ENCODE results near the gene NTSR2.

NTSR2 gene

GRCh38 chr2:11613297-11613696 lies 56.7 kb downstream of the NTSR2 start:
- no peak overlapping the region for H3K9ac ChIP-seq (ENCODE audit: low read length)
- TF ChIP-seq EZH2 (optimal IDR thresholded peaks at IDR 0.05; ENCODE audit: low read depth, low read length) (no peak), EZH2phosphoT487 (IDR thresholded peaks at IDR 0.05; ENCODE audit: low read length) (no peak), CTCF (IDR thresholded peaks at IDR 0.05; ENCODE audit: low read length) (no peak)
- H3K4me3 ChIP-seq (ENCODE audit: low read length), result no peak overlapping the region
- DNase-seq, result no peak
- no peaks in the 10 kb centered on the region for H3F3A ChIP-seq (ENCODE audit: insufficient read depth, low read length)
- no peaks in the 10 kb centered on the region for H3K79me2 ChIP-seq (ENCODE audit: low read length)
- H3K36me3 ChIP-seq (replicated peaks; ENCODE audit: insufficient read depth, low read length), result no peaks in the 10 kb centered on the region
- no peaks in the 10 kb centered on the region for H4K20me1 ChIP-seq (ENCODE audit: insufficient read depth, low read length)
- H3K4me2 ChIP-seq (ENCODE audit: low read depth, low read length), result no peak overlapping the region
- no peaks in the 10 kb centered on the region for H3K9me2 ChIP-seq (replicated peaks; ENCODE audit: insufficient read depth, low read length)
- no peaks in the 10 kb centered on the region; the same call in 1 of the 2 replicates for H3K27me3 ChIP-seq (replicated peaks; ENCODE audit: insufficient read depth, low read length)
- no peaks in the 10 kb centered on the region for H3K4me1 ChIP-seq (ENCODE audit: low read length)
- H3K27ac ChIP-seq (ENCODE audit: low read length), result no peak overlapping the region
- H3K9me3 ChIP-seq (replicated peaks; ENCODE audit: insufficient read depth, low read length), result no peaks in the 10 kb centered on the region
- no peak overlapping the region for H2AFZ ChIP-seq (ENCODE audit: low read length)

DNA sequence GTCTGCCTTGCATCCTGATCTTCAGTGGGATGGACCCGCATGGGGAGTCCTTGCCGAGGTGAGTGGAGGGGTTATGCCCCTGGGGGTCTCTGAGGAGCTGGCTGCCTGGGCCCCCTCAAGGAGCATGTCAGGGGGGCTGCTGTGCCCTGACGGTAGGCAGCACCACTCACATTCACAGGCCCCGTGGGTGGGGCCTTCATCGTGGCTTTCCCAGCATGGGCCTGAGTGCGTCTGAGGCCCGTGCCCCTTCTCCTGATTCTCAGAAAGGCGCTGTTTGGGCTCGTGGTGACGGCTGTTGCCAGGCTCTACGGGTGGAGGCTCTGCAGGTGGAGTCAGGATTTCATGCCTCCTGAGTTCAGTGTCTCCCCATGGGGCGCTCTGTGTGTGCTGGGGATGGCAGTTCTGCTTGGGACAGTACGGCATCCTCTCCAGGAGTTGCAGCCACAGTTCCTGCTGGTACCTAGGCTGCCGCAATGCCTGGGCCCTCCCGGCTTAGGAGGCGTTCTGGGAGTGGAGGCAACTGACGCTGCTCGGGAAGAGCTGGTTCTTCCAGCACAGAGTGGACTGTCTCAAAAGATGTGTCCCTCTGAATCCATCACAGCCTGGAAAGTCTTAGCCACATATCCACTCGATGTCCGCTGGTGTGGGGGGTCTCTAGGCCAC lies 57.3 kb downstream of the NTSR2 start:
- no peaks in the 10 kb centered on the region for H3K4me1 ChIP-seq (ENCODE audit: low read length)
- H3K9me2 ChIP-seq (replicated peaks; ENCODE audit: insufficient read depth, low read length), result no peaks in the 10 kb centered on the region
- no peaks in the 10 kb centered on the region for H3K9me3 ChIP-seq (replicated peaks; ENCODE audit: insufficient read depth, low read length)
- no peak for DNase-seq
- no peak overlapping the region for H2AFZ ChIP-seq (ENCODE audit: low read length)
- H3K4me2 ChIP-seq (ENCODE audit: low read depth, low read length), result no peak overlapping the region
- TF ChIP-seq CTCF (IDR thresholded peaks at IDR 0.05; ENCODE audit: low read length), result no peak
- TF ChIP-seq EZH2 (optimal IDR thresholded peaks at IDR 0.05; ENCODE audit: low read depth, low read length), result no peak
- no peak for TF ChIP-seq EZH2phosphoT487 (IDR thresholded peaks at IDR 0.05; ENCODE audit: low read length)
- no peaks in the 10 kb centered on the region for H3K36me3 ChIP-seq (replicated peaks; ENCODE audit: insufficient read depth, low read length)
- H3K4me3 ChIP-seq (ENCODE audit: low read length), result no peak overlapping the region
- no peaks in the 10 kb centered on the region; the same call in 1 of the 2 replicates for H3K27me3 ChIP-seq (replicated peaks; ENCODE audit: insufficient read depth, low read length)
- H3K9ac ChIP-seq (ENCODE audit: low read length), result no peak overlapping the region
- H4K20me1 ChIP-seq (ENCODE audit: insufficient read depth, low read length), result no peaks in the 10 kb centered on the region
- H3F3A ChIP-seq (ENCODE audit: insufficient read depth, low read length), result no peaks in the 10 kb centered on the region
- H3K79me2 ChIP-seq (ENCODE audit: low read length), result no peaks in the 10 kb centered on the region
- H3K27ac ChIP-seq (ENCODE audit: low read length), result no peak overlapping the region

DNA sequence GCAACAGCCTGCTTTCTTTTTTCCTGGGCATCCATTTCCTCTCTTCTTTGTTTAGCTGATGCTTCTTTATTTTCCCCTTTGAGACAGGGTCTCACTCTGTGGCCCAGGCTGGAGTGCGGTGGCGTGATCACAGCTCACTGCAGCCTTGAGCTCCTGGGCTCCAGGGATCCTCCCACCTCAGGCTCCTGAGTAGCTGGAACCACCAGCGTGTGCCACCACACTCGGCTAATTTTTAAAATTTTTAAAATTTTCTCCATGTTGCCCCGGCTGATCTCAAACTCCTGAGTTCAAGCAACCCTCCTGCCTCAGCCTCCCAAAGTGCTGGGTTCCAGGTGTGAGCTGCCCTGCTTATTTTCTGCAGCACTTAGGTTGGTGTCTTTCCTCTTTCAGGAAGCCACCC lies 58.7 kb downstream of the NTSR2 start:
- no peaks in the 10 kb centered on the region for H3K4me1 ChIP-seq (ENCODE audit: low read length)
- H3K27ac ChIP-seq (ENCODE audit: low read length), result no peak overlapping the region
- H3K9ac ChIP-seq (ENCODE audit: low read length), result no peak overlapping the region
- no peak for DNase-seq
- H3K79me2 ChIP-seq (ENCODE audit: low read length), result no peaks in the 10 kb centered on the region
- no peaks in the 10 kb centered on the region for H3F3A ChIP-seq (ENCODE audit: insufficient read depth, low read length)
- H3K36me3 ChIP-seq (replicated peaks; ENCODE audit: insufficient read depth, low read length), result no peaks in the 10 kb centered on the region
- H4K20me1 ChIP-seq (ENCODE audit: insufficient read depth, low read length), result no peaks in the 10 kb centered on the region
- no peak overlapping the region for H3K4me2 ChIP-seq (ENCODE audit: low read depth, low read length)
- H3K4me3 ChIP-seq (ENCODE audit: low read length), result no peak overlapping the region
- TF ChIP-seq CTCF (IDR thresholded peaks at IDR 0.05; ENCODE audit: low read length), result no peak
- TF ChIP-seq EZH2 (optimal IDR thresholded peaks at IDR 0.05; ENCODE audit: low read depth, low read length), result no peak
- TF ChIP-seq EZH2phosphoT487 (IDR thresholded peaks at IDR 0.05; ENCODE audit: low read length), result no peak
- H3K9me2 ChIP-seq (replicated peaks; ENCODE audit: insufficient read depth, low read length), result no peaks in the 10 kb centered on the region
- H3K27me3 ChIP-seq (replicated peaks; ENCODE audit: insufficient read depth, low read length), result no peaks in the 10 kb centered on the region; the same call in 1 of the 2 replicates
- no peak overlapping the region for H2AFZ ChIP-seq (ENCODE audit: low read length)
- no peaks in the 10 kb centered on the region for H3K9me3 ChIP-seq (replicated peaks; ENCODE audit: insufficient read depth, low read length)

Data from MM.1S (cell line).